NCI-H226 (cell line): ENCODE data around the gene EZR.
"Not testable (repeated sequence)": the region's sequence is repeated elsewhere in the genome, so short reads cannot be mapped to it uniquely, and the experiment has no call there.

Experiments
- DNase-seq: peaks from one replicate; pipeline ENCODE4 v3.0.0-alpha.2; 2015

The EZR gene

DNA sequence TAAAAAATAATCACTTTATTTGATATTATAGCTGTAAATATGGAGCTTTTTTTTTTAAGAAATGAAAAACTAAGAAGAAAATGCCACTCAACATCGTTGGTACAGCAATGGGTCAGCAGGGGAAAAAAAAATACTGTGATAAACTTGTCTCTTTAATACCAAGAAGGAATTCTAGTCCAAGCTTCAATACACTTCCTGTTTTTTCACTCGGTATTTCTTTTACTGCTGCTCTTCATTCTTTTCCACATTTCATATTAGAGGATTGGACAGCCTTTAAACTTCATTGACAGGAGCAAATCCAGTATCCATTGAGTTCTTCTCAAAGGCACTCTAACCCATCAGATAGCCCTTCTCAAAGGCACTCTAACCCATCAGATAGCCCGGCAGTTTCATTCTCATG lies 22.2 kb upstream of the EZR start:
- no peak for DNase-seq

- DNase-seq, result no peak
Observed at GRCh38 chr6:158840465-158840864, 21.3 kb upstream of the EZR start.

DNA sequence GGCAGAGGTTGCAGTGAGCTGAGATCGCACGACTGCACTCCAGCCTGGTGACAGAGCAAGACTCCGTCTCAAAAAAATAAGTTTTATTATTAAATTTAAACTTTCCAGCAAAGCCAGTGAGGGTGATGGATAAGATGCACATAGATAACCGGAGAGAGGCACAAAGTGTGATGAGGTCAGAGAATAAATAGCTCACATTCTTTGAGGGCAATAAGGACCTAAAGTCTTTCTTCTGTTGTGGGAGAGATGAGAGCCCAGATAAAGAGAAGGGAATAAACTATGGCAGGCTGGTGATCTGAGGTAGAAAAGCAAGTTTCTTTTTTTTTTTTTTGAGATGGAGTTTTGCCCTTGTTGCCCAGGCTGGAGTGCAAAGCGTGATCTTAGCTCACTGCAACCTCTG lies 20.6 kb upstream of the EZR start:
- no peak for DNase-seq

DNA sequence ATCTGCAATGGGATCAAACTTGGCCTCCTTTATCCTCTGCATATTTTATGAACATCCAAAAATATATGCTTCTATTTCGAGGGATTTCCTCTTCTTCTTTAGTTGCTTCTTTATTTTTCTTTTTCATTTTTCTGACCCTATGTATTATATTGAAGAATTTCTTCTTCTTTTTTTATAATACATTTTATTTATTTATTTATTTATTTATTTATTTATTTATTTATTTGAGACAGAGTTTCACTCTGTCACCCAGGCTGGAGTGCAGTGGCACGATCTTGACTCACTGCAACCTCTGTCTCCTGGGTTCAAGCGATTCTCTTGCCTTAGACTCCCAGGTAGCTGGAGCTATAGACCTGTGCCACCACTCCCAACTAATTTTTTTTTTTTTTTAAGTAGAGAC lies 19.6 kb upstream of the EZR start:
- DNase-seq, result not testable (repeated sequence)

DNA sequence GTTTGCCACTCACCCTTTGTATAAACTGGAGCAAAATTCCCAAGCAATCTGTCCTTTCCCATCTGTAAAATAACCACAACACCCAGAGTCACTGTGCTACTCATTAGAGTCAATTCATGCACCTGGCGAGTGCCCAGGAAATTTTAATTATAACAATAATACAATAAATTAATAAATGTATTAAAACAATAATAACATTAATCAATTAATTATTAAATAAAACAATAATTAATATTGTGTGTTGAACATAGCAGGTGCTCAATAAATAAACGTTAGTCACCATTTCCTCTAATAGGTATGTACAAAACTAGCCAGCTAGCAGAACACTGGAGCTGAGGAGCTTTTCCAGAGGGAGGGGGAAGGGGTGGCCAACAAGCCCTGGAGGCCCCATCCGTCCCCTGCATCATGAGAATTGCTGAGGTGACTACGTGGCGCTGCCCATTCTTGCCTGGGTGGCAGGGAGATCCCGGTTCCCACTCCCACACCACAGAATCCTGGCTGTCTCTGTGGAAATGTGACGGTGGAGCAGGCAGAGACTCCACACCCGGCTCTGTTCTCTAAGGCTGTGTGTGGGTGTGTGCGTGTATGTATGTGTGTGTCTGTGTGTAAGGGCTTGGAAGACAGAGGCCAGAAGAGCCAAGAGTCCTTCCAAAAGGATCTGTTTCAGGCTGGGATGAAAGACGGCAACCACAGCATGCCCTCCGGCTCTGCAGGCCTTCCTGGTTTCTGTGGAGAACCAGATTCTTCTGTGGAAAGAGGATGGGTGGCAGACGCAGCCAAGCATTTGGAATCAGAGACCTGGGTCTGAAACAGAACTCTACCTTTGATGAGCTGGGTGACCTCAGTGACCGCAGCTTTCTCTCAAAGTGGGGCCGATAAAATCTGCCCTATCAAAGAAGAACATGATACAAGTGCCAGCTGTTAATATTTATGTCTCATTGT lies 18.8 kb upstream of the EZR start:
- no peak for DNase-seq

GRCh38 chr6:158836625-158837311 lies 17.6 kb upstream of the EZR start:
- no peak for DNase-seq

- peak; percentile 86 for DNase-seq
Observed at GRCh38 chr6:158835616-158836221, 16.6 kb upstream of the EZR start.

DNA sequence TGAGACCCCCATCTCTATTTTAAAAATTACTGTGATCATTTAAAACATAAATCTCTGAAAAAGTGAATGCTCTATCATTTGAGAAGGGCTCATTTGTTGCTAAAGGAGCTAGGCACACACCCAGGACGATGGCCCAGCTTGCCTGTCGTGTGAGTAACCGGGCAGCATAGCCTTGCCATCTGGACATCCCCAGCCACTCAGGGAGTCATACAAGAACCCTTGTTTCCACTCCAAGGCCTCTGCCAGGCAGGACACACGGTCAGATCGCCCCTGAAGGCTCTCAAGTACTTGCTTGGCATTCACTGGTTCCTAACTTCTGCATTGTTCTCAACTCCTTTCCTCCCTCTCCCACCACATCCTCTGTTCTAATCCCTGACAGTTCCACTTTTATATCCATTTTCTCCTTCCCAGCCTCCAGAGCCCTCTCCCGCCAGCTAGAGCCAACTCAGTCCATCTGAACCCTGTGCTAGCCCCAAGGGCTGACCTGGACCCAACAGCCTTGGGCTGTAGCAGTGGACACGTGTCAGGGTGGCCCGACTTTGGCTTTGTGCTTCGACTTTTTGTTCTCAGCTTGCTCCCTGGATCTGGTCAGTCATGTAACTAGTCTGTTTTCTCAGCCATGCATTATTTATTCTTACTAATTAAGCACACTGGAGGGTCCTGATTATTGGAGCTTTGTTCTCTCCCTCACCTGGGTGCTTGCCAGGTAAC lies 15.7 kb upstream of the EZR start:
- DNase-seq, result no peak

- not testable (repeated sequence) for DNase-seq
Observed at GRCh38 chr6:158832807-158833206, 13.6 kb upstream of the EZR start.

DNA sequence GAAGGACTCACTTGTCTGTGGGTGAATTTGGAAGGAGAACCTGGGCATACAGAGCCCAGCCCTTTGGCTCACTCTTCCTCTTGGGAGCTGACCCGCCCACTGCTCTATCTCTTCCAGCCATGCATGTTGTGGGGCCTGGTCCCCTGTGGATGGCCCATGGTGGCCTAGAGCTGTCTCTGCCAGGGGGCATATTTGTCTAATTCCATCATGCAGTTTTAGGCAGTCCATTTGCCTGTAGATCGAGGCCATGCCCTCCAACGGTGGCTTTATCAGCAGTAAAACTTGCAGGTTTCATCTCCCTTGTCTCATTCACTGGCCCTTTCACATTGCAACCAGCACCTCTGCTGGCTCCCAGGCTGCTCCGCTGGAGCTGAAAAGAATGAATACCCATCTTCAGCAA lies 12.9 kb upstream of the EZR start:
- DNase-seq, result no peak

DNA sequence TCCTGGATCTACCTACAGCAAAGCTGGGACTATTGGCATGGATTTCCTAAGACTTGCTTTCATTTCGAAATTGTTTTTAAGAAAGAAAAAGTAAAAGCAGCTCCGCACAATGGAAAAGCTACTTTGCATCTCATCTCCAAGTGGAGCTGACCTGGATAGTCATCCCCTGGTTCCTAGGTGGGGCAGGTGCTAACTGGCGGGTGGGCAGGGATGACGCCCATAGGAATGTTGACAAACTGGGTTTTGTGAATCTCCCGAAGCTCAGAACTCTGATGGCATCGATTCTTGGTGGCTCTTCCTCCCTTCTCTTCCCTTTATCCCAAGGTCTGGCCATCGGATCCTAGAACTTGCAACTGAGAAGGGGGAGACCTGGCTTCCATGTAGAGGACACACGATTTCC lies 12.4 kb upstream of the EZR start:
- DNase-seq, result no peak

DNA sequence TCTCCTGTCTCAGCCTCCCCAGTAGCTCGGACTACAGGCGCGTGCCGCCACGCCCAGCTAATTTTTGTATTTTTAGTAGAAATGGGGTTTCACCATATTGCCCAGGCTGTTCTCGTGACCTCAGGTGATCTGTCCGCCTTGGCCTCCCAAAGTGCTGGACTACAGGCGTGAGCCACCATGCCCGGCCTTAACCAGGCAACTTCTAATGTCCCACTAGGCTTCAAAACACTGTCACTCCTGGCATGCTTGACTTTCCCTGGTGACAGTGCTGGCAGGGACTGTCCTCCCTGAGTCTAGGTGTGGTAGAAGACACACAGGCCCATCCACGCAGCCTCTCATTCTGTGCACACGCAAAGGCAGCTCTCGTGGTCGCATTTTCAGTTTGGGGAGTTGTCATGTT lies 11.6 kb upstream of the EZR start:
- no peak for DNase-seq

DNA sequence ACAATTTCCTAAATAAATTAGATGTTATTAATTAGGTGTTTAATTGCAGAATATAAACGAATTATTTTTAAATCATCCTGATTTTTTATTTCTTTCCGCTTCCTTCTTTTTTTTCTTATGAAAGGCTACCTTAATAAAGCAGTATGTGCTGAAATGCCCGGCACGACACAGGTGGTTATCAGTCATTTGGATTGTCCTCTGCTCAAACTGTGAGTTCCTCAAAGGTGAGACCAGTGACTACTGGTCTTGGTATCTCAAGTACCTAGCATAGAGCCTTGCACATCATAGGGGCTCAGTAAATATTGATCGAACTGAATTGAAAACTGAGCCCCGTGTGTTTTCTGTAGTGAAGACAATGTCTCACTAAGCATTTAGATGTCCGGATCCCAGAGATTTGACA lies 9.6 kb upstream of the EZR start:
- DNase-seq, result no peak

GRCh38 chr6:158826819-158827501 lies 7.8 kb upstream of the EZR start:
- DNase-seq, result no peak

DNA sequence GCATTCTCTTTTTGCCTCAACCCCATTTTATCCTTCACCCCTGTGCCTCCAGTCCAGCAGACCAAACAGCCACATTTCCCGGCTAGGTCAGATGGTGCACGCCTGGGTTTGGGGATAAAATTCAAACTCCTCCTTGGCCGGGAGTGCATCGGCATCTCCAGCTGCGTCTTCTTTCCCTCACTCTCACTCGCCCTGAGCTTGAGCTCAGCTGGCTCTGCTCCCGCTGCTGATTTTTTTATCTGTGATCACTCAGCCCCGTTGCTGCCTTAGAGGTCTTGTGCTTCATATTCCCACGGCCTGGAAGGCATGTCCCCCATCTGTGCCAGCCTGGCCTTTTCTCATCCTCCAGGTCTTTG lies 6.8 kb upstream of the EZR start:
- DNase-seq, result no peak

- no peak for DNase-seq
Observed at GRCh38 chr6:158825038-158825950, 6.1 kb upstream of the EZR start.

GRCh38 chr6:158823616-158824015 lies 4.4 kb upstream of the EZR start:
- DNase-seq, result not testable (repeated sequence)

GRCh38 chr6:158819977-158820622 lies 932 bp upstream of the EZR start:
- peak; percentile 68 for DNase-seq

DNA sequence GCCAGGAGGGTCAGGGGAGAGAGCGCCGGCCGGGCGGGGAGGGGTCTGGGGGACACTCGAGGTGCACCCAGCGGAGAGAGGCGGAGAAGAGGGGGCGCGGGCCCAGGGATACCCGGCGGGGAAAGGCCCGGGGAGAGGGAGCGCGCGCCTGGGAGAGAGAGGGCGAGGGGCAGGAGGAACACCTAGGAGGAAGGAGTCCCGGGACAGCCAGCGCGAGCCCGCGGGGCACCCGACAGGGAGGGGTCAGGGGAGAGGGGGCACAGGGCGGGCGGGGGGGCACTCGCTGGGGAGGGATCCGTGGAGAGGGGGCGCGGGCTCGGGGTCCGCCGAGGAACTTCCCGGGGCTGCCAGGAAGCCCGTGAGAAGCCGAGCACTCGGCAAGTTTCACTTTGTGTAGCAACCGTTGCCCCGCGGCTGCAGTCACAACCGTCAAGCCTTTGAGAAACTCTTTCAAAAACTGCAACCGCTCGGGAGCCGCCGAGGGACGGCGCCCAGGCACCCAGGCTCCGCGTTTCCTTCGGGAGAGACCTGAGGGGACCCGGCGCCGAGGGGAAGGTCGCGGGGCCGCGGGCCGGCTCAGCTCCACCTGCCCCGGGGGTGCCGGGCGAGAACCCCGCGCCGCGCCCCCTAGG lies 471 bp downstream of the EZR start:
- peak; percentile 66 for DNase-seq
